CD4-positive, alpha-beta memory T cell (primary cell): ENCODE data around the gene TEKTIP1. TPM values are rescaled to one million over a fixed set of nuclear protein-coding genes. Genes with fewer than 3 reads are reported as not detected.
"Not testable (repeated sequence)": the region's sequence is repeated elsewhere in the genome, so short reads cannot be mapped to it uniquely, and the experiment has no call there.

Experiments
- CTCF ChIA-PET: fragments of 350-600 bp; sonication (Branson Sonifier 250); formaldehyde crosslinking; loops from one replicate; lab custom pipeline; 2021; ENCODE audit warnings: inconsistent platforms; ENCODE audit not compliant: partially characterized antibody; lab: Charles Lee
- POLR2A ChIA-PET: fragments of 350-600 bp; sonication (Branson Sonifier 250); formaldehyde crosslinking; loops from one replicate; lab custom pipeline; 2021; ENCODE audit not compliant: partially characterized antibody; lab: Charles Lee
- DNase-seq, 5 donors: peaks; one replicate each; pipeline versions ENCODE4 v3.0.0 to v3.0.0-alpha.2; 2020 to 2022; ENCODE audit warnings: mixed read lengths in 1 of 5
- H3K27ac ChIP-seq: one replicate; pipeline ENCODE4 v1.7.0; 2013; ENCODE audit warnings: low read depth, low read length
- H3K27me3 ChIP-seq: 2 replicates; pipeline ENCODE4 v1.7.0; 2013; ENCODE audit warnings: mild to moderate bottlenecking, low read length, moderate library complexity; ENCODE audit not compliant: insufficient read depth
- H3K36me3 ChIP-seq: 2 replicates; pipeline ENCODE4 v1.7.0; 2013; ENCODE audit warnings: mild to moderate bottlenecking, low read length, moderate library complexity; ENCODE audit not compliant: insufficient read depth
- H3K4me1 ChIP-seq: 2 replicates; pipeline ENCODE4 v1.7.0; 2013; ENCODE audit warnings: mild to moderate bottlenecking, low read length, moderate library complexity; ENCODE audit not compliant: insufficient read depth
- H3K4me3 ChIP-seq, 2 donors: one replicate each; pipeline ENCODE4 v1.7.0; 2013; ENCODE audit warnings: low read length in 2 of 2, mild to moderate bottlenecking in 1 of 2
- H3K9me3 ChIP-seq, 2 donors: one replicate each; pipeline ENCODE4 v1.7.0; 2013; ENCODE audit warnings: low read length in 2 of 2, control low read depth in 1 of 2; ENCODE audit not compliant: control insufficient read depth in 1 of 2
- H3K27ac Mint-ChIP-seq, 7 donors: one replicate each; pipeline ENCODE4 v1.8.0; 2020 to 2021; ENCODE audit warnings: mixed read lengths in 7 of 7, mild to moderate bottlenecking in 6 of 7, inconsistent platforms in 3 of 7, moderate library complexity in 3 of 7
- H3K27me3 Mint-ChIP-seq, 2 donors: one replicate each; pipeline ENCODE4 v1.8.0; 2020 to 2021; ENCODE audit warnings: mixed read lengths in 2 of 2
- H3K36me3 Mint-ChIP-seq, 2 donors: one replicate each; pipeline ENCODE4 v1.8.0; 2020 to 2021; ENCODE audit warnings: mixed read lengths in 2 of 2, inconsistent platforms in 1 of 2, mild to moderate bottlenecking in 1 of 2
- H3K4me1 Mint-ChIP-seq, 4 donors: one replicate each; pipeline ENCODE4 v1.8.0; 2020 to 2021; ENCODE audit warnings: mixed read lengths in 4 of 4, mild to moderate bottlenecking in 1 of 4
- H3K4me3 Mint-ChIP-seq, 8 donors: one replicate each; pipeline ENCODE4 v1.8.0; 2020 to 2021; ENCODE audit warnings: mixed read lengths in 8 of 8, mild to moderate bottlenecking in 7 of 8, moderate library complexity in 6 of 8, inconsistent platforms in 3 of 8
- H3K9me3 Mint-ChIP-seq, 8 donors: one replicate each; pipeline ENCODE4 v1.8.0; 2020 to 2021; ENCODE audit warnings: mixed read lengths in 8 of 8, mild to moderate bottlenecking in 5 of 8, inconsistent platforms in 3 of 8, moderate library complexity in 1 of 8
- intact Hi-C: fragments of 100-400 bp; cut with micrococcal nuclease; formaldehyde crosslinking; loops from one replicate; pipeline ENCODE4 v1.15.1; 2023
- polyA plus RNA-seq, 2 donors: library from polyadenylated mRNA; unstranded; fragments of 300-500 nt; fragmentation: Illumina TruSeq; gene quantifications; one replicate each; pipeline ENCODE4 v1.2.3, GENCODE V29; 2021
- total RNA-seq, 2 experiments: library from RNA; stranded (reverse); gene quantifications; one replicate each; pipeline ENCODE4 v1.2.3, GENCODE V29; 2021

The TEKTIP1 gene
- total and polyA plus RNA-seq, 4 experiments from 2014 or later: 0.55 to 10.6 (median 8.1) TPM; not detected in 1

GRCh38 chr19:3507371-3508120 is 31.4 kb upstream of the TEKTIP1 start:
- H3K27me3 ChIP-seq: no peaks in the 10 kb centered on the region
- H3K36me3 Mint-ChIP-seq: peaks cover 6 to 28% of the 10 kb centered on the region in 2 donors
- H3K27ac ChIP-seq: peak overlapping the region; percentile 91
- H3K9me3 ChIP-seq: no peaks in the 10 kb centered on the region
- ChIA-PET CTCF (no interaction called here), POLR2A (interaction anchor here (1.3 kb wide), 1 partner anchor 50 kb away, joined by 4 read pairs; no protein-coding TSS in a partner anchor)
- peaks cover 7% of the 10 kb centered on the region for H3K36me3 ChIP-seq
- H3K27ac Mint-ChIP-seq: peak overlapping the region; percentile 84 to 97 (median 93)
- intact Hi-C loops: loop anchor here (2.0 to 5.0 kb wide), 2 partner anchors 47 to 65 kb away; partner anchors contain the start of gene HMG20B
- peaks cover 52% of the 10 kb centered on the region for H3K4me1 ChIP-seq
- H3K4me3 Mint-ChIP-seq: peak overlapping the region; percentile 87 to 93 (median 90)
- H3K4me3 ChIP-seq: peak overlapping the region; percentile 47 to 75
- peaks cover 31 to 72% (median 51%) of the 10 kb centered on the region in 4 donors for H3K4me1 Mint-ChIP-seq
- peaks cover 0 to 2% (median 0%) of the 10 kb centered on the region in 8 donors for H3K9me3 Mint-ChIP-seq
- peak; percentile 28 to 78 (median 29) for DNase-seq
- H3K27me3 Mint-ChIP-seq: no peaks in the 10 kb centered on the region

- H3K4me3 Mint-ChIP-seq: peak overlapping the region in 7 of 8 donors; percentile 57 to 90 (median 69)
- H3K36me3 ChIP-seq, H3K4me3 ChIP-seq, CTCF ChIA-PET, POLR2A ChIA-PET, H3K27ac ChIP-seq, H3K9me3 ChIP-seq, H3K27me3 Mint-ChIP-seq, DNase-seq, H3K27me3 ChIP-seq, H3K9me3 Mint-ChIP-seq: not testable (repeated sequence)
- H3K36me3 Mint-ChIP-seq: peaks cover 6 to 29% of the 10 kb centered on the region in 2 donors
- peak overlapping the region; percentile 9 to 78 (median 62) for H3K27ac Mint-ChIP-seq
- intact Hi-C loops: loop anchor here (5.0 kb wide), 1 partner anchor 64 kb away; the partner anchor contains the start of gene HMG20B
- H3K4me1 ChIP-seq: peaks cover 52% of the 10 kb centered on the region
- H3K4me1 Mint-ChIP-seq: peaks cover 31 to 72% (median 52%) of the 10 kb centered on the region in 4 donors
Measured at GRCh38 chr19:3508121-3508661, 30.8 kb upstream of the TEKTIP1 start.

DNA sequence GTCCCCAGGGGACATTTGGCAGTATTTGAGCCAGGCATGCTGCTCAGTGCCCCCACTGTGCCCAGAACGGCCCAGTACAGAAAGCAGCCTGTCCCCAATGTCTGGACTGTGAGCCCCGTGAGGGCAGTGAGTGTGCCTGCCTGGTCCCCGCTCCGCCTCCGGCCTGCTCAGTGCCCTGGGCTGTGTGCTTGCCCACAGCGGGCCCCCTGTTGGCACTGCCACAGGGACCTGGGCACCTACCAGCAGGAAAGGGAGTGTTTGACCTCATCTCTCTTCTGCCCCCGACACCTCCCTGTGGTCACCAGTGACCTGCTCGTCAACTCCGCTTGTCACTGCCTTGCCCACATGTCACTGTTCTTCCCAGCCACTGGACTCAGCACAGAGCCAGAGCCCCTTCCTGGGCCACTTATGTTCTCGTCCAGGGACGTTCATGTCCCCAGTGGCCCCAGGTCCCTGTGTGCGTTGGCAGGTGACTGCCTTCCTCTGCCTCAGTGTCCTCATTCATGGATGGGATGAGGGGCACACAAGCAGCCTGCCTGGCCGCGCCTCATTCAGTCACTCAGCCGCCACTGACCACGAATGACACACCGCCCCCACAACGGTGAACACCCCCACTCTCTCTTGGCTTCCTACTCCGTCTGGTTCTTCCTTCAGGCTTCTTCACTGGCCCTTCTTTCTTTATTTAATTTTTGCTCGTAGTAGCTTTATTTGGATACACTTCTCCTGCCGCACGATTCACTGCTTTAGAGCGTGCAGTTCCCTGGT is 30.0 kb upstream of the TEKTIP1 start:
- CTCF ChIA-PET: no interaction called here

GRCh38 chr19:3509566-3509989 is 29.4 kb upstream of the TEKTIP1 start:
- no peaks in the 10 kb centered on the region for H3K27me3 Mint-ChIP-seq
- peaks cover 52% of the 10 kb centered on the region for H3K4me1 ChIP-seq
- POLR2A ChIA-PET: no interaction called here
- H3K36me3 ChIP-seq: peaks cover 8% of the 10 kb centered on the region
- H3K4me3 Mint-ChIP-seq: peak overlapping the region; percentile 48 to 81 (median 64)
- H3K27ac Mint-ChIP-seq: peak overlapping the region in 4 of 7 donors; percentile 32 to 86 (median 63)
- H3K9me3 ChIP-seq: no peaks in the 10 kb centered on the region
- H3K9me3 Mint-ChIP-seq: peaks cover 0 to 2% (median 0%) of the 10 kb centered on the region in 8 donors
- CTCF ChIA-PET: no interaction called here
- peaks cover 36 to 83% (median 61%) of the 10 kb centered on the region in 4 donors for H3K4me1 Mint-ChIP-seq
- no peak overlapping the region for H3K4me3 ChIP-seq
- peaks cover 6 to 29% of the 10 kb centered on the region in 2 donors for H3K36me3 Mint-ChIP-seq
- no peak overlapping the region for H3K27ac ChIP-seq
- no peak for DNase-seq
- no peaks in the 10 kb centered on the region for H3K27me3 ChIP-seq
- intact Hi-C loops: loop anchor here (5.0 kb wide), 1 partner anchor 63 kb away; the partner anchor contains the start of gene HMG20B

More for the DNA sequence above, 30.0 kb upstream of the TEKTIP1 start:
- DNase-seq: no peak
- peaks cover 33 to 78% (median 57%) of the 10 kb centered on the region in 4 donors for H3K4me1 Mint-ChIP-seq
- H3K9me3 Mint-ChIP-seq: peaks cover 0 to 2% (median 0%) of the 10 kb centered on the region in 8 donors
- peaks cover 8% of the 10 kb centered on the region for H3K36me3 ChIP-seq
- H3K27ac Mint-ChIP-seq: peak overlapping the region in 6 of 7 donors; percentile 11 to 86 (median 76)
- H3K9me3 ChIP-seq: no peaks in the 10 kb centered on the region
- H3K4me3 ChIP-seq: no peak overlapping the region
- peak overlapping the region; percentile 48 to 81 (median 72) for H3K4me3 Mint-ChIP-seq
- H3K36me3 Mint-ChIP-seq: peaks cover 6 to 29% of the 10 kb centered on the region in 2 donors
- H3K27me3 ChIP-seq: no peaks in the 10 kb centered on the region
- intact Hi-C loops: loop anchor here (5.0 kb wide), 1 partner anchor 63 kb away; the partner anchor contains the start of gene HMG20B
- POLR2A ChIA-PET: no interaction called here
- no peak overlapping the region for H3K27ac ChIP-seq
- no peaks in the 10 kb centered on the region for H3K27me3 Mint-ChIP-seq
- peaks cover 52% of the 10 kb centered on the region for H3K4me1 ChIP-seq

GRCh38 chr19:3510727-3511126 is 28.2 kb upstream of the TEKTIP1 start:
- no peaks in the 10 kb centered on the region for H3K9me3 ChIP-seq
- DNase-seq: no peak
- POLR2A ChIA-PET: no interaction called here
- Mint-ChIP-seq H3K27ac (peak overlapping the region in 1 of 7 donors; percentile 41), H3K36me3 (peaks cover 6 to 27% of the 10 kb centered on the region in 2 donors), H3K27me3 (no peaks in the 10 kb centered on the region), H3K4me3 (no peak overlapping the region), H3K4me1 (peaks cover 30 to 83% (median 57%) of the 10 kb centered on the region in 4 donors), H3K9me3 (no peaks in the 10 kb centered on the region)
- intact Hi-C loops: no loop called here
- no peak overlapping the region for H3K27ac ChIP-seq
- H3K27me3 ChIP-seq: no peaks in the 10 kb centered on the region
- H3K36me3 ChIP-seq: peaks cover 8% of the 10 kb centered on the region
- peaks cover 41% of the 10 kb centered on the region for H3K4me1 ChIP-seq
- CTCF ChIA-PET: no interaction called here
- no peak overlapping the region for H3K4me3 ChIP-seq

GRCh38 chr19:3511506-3512251 is 27.3 kb upstream of the TEKTIP1 start:
- H3K4me3 Mint-ChIP-seq: no peak overlapping the region
- CTCF ChIA-PET: no interaction called here

More at GRCh38 chr19:3511506-3512251, 27.3 kb upstream of the TEKTIP1 start:
- Mint-ChIP-seq H3K9me3 (no peaks in the 10 kb centered on the region), H3K4me1 (peaks cover 32 to 90% (median 58%) of the 10 kb centered on the region in 4 donors), H3K36me3 (peaks cover 6 to 24% of the 10 kb centered on the region in 2 donors), H3K27ac (peak overlapping the region in 2 of 7 donors; percentile 56 to 58), H3K27me3 (no peaks in the 10 kb centered on the region)
- H3K4me1 ChIP-seq: peaks cover 50% of the 10 kb centered on the region
- intact Hi-C loops: no loop called here
- no peak for DNase-seq
- no peak overlapping the region for H3K4me3 ChIP-seq
- no peaks in the 10 kb centered on the region for H3K27me3 ChIP-seq
- H3K27ac ChIP-seq: no peak overlapping the region
- H3K9me3 ChIP-seq: no peaks in the 10 kb centered on the region
- peaks cover 8% of the 10 kb centered on the region for H3K36me3 ChIP-seq
- POLR2A ChIA-PET: no interaction called here
